GM19328 (cell line): ENCODE data around the gene CNGB1.
"Not testable (repeated sequence)": the region's sequence is repeated elsewhere in the genome, so short reads cannot be mapped to it uniquely, and the experiment has no call there.

Experiments used
- ATAC-seq: cut with Tn5 transposase; IDR thresholded peaks from one replicate; pipeline ENCODE4 v1.9.1; 2021; ENCODE audit warnings: mild to moderate bottlenecking, moderate library complexity; ENCODE audit not compliant: unreplicated experiment

CNGB1 gene

GRCh38 chr16:57866529-57866918 is 104.4 kb downstream of the CNGB1 start:
- ATAC-seq: no peak

- no peak for ATAC-seq
Measured at GRCh38 chr16:57865746-57866528, 105.0 kb downstream of the CNGB1 start.

- no peak for ATAC-seq
Measured at GRCh38 chr16:57863434-57864160, 107.3 kb downstream of the CNGB1 start.

GRCh38 chr16:57862698-57863433 is 108.1 kb downstream of the CNGB1 start:
- ATAC-seq: no peak

- ATAC-seq: no peak
Measured at GRCh38 chr16:57859331-57859730, 111.6 kb downstream of the CNGB1 start.

GRCh38 chr16:57858635-57859034 is 112.3 kb downstream of the CNGB1 start:
- ATAC-seq: no peak

GRCh38 chr16:57857991-57858390 is 112.9 kb downstream of the CNGB1 start:
- ATAC-seq: not testable (repeated sequence)

GRCh38 chr16:57855188-57855587 is 115.7 kb downstream of the CNGB1 start:
- ATAC-seq: no peak

- no peak for ATAC-seq
Measured at GRCh38 chr16:57852189-57852588, 118.7 kb downstream of the CNGB1 start.

- ATAC-seq: no peak
Measured at GRCh38 chr16:57848181-57848580, 122.7 kb downstream of the CNGB1 start.

- ATAC-seq: not testable (repeated sequence)
Measured at GRCh38 chr16:57846931-57847330, 124.0 kb downstream of the CNGB1 start.

GRCh38 chr16:57846078-57846697 is 124.7 kb downstream of the CNGB1 start:
- no peak for ATAC-seq

GRCh38 chr16:57845115-57845514 is 125.8 kb downstream of the CNGB1 start:
- ATAC-seq: no peak

- no peak for ATAC-seq
Measured at GRCh38 chr16:57844416-57845030, 126.4 kb downstream of the CNGB1 start.

GRCh38 chr16:57843400-57843799 is 127.5 kb downstream of the CNGB1 start:
- ATAC-seq: no peak

GRCh38 chr16:57842601-57843000 is 128.3 kb downstream of the CNGB1 start:
- no peak for ATAC-seq

GRCh38 chr16:57840833-57841232 is 130.1 kb downstream of the CNGB1 start:
- ATAC-seq: no peak

- ATAC-seq: no peak
Measured at GRCh38 chr16:57838161-57838560, 132.8 kb downstream of the CNGB1 start.

- no peak for ATAC-seq
Measured at GRCh38 chr16:57837305-57838125, 133.4 kb downstream of the CNGB1 start.

GRCh38 chr16:57835439-57835838 is 135.5 kb downstream of the CNGB1 start:
- not testable (repeated sequence) for ATAC-seq
